ENCODE measurements around the gene RNH1.

GRCh38 chr11:550746-551085 is 43.7 kb upstream of the RNH1 start:
- no peak for TF ChIP-seq CTCF (IDR thresholded peaks at IDR 0.05)
- no peak for TF ChIP-seq TCF7L2 (IDR thresholded peaks at IDR 0.05; ENCODE audit: low read depth, low read length)

Data from Panc1 (cell line).